22Rv1 (cell line): ENCODE data around the gene CDCA5.

Experiments used
- H3K27ac ChIP-seq: fragments of 450-650 bp; 2 replicates; pipeline ENCODE4 v1.5.1; 2017
- CTCF ChIP-seq: fragments of 450-650 bp; IDR thresholded peaks from 2 replicates; pipeline ENCODE4 v1.5.1; 2017; ENCODE audit warnings: mild to moderate bottlenecking
- ZFX ChIP-seq: fragments of 450-650 bp; IDR thresholded peaks from 2 replicates; pipeline ENCODE4 v1.6.1; 2017; ENCODE audit warnings: antibody characterized with exemption, borderline replicate concordance

The CDCA5 gene

DNA sequence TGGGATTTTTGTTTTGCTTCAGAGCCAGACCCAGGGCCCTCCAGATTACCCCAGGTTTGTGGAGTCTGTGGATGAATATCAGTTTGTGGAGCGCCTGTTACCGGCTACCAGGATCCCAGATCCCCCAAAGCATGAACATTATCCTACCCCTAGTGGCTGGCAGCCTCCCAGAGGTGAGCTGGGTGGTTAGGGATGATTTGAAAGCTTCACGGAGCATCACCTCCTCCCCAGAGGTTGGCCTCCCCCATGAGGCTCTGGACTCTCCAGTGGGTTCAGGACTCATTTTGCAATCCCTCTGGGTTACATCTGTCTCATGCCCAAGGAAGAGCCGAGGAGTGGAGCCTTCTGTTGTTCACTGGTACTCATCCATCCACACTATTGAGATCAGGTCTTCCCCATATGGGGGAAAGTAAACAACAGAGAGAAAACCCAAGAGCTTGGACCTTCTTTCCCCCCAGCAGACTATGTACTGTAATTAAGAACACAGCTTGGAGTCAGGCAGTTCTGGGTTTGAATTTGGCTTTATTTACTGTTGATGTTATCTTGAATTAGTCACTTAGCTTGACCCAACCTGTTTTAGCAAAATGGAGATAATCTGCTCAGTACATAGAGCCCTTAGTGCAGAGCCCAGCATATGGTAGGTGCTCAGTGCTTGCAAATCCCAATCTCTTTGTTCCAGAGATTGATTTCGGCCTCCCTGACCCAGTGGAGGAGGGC lies 40.8 kb upstream of the CDCA5 start:
- H3K27ac ChIP-seq = 0 out of 2 replicates have a peak overlapping the region, but pooled peaks have one; percentile 20
- TF ChIP-seq ZFX = no peak
- TF ChIP-seq CTCF = no peak

- peak within 1 kb of the TSS; percentile 99 for H3K27ac ChIP-seq
- TF ChIP-seq ZFX (no peak), CTCF (no peak)
Observed at GRCh38 chr11:65121865-65122696, 38.2 kb upstream of the CDCA5 start, which contains the start of the genes FAU and MRPL49. FAU (minus strand) TSS chr11:65122134; CDS start chr11:65121813, 321 bp downstream. MRPL49 (plus strand) TSS chr11:65122321; CDS start chr11:65122347, 26 bp downstream.

DNA sequence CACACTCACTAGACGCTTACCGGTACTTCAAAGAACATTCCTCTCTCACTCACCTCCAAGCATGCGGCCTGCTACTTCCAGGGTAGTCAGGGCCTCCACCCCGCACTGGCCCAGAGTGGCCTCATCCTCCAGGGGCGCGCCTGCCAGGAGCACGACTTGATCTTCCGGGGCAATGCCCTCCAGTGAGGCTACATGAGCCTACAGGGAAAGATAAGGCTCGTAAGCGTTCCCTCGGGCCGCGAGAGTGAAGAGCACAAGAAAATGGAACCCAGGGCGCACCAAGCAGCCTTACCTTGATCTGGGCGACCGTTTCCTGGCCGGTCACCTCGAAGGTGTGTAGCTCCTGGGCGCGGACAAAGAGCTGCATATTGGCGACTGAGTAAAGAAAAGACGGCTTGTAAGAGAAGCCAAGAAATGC lies 37.6 kb upstream of the CDCA5 start:
- TF ChIP-seq CTCF = no peak
- TF ChIP-seq ZFX = no peak
- peak overlapping the region; percentile 99 for H3K27ac ChIP-seq

- peak overlapping the region; percentile 99 for H3K27ac ChIP-seq
- no peak for TF ChIP-seq CTCF
- TF ChIP-seq ZFX = no peak
Observed at GRCh38 chr11:65120831-65121230, 37.0 kb upstream of the CDCA5 start.

- peak overlapping the region; percentile 99 for H3K27ac ChIP-seq
- TF ChIP-seq CTCF = no peak
- TF ChIP-seq ZFX = no peak
Observed at GRCh38 chr11:65119670-65119995, 35.8 kb upstream of the CDCA5 start.

DNA sequence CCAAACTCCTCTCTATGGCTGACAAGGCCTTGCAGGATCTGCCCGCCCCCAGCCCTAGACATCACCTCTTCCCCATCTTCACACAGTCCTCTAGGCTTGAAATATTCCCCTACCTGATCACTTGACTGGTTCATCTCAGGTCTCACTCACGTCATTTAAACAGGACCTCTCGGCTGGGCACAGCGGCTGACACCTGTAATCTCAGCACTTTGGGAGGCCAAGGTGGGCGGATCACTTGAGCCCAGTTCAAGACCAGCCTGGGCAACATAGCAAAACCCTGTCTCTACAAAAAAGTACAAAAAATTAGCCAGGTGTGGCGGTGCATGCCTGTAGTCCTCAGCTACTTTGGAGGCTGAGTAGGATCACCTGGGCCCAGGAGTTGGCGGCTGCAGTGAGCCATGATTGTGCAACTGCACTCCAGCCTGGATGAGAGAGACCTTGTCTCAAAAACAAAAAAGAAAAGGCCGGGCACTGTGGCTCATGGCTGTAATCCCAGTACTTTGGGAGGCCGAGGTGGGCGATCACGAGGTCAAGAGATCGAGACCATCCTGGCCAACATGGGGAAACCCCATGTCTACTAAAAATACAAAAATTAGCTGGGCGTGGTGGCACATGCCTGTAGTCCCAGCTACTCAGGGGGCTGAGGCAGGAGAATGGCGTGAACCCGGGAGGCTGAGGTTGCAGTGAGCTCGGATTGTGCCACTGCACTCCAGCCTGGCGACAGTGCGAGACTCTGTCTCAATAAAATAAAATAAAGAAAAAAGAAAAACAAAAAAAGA lies 35.2 kb upstream of the CDCA5 start:
- H3K27ac ChIP-seq = peak overlapping the region; percentile 99

GRCh38 chr11:65118097-65118837 lies 34.4 kb upstream of the CDCA5 start:
- TF ChIP-seq CTCF = peak; percentile 53
- TF ChIP-seq ZFX = no peak
- H3K27ac ChIP-seq = peak overlapping the region; percentile 99
